Stomach (tissue), 4 donors: Measurements from ENCODE around the gene CCDC148.

Source experiments
- CTCF ChIP-seq, 7 experiments: fragments of 450-650 bp in 4 of 7; fragments of 200-600 bp in 3 of 7; sonication (generic) in 3 of 7; IDR thresholded peaks; one replicate each; pipeline ENCODE4 v1.5.1; 2016 to 2019; ENCODE audit warnings: antibody characterized with exemption in 7 of 7, control low read depth in 2 of 7, mild to moderate bottlenecking in 1 of 7
- POLR2A ChIP-seq, 4 donors: fragments of 450-650 bp; IDR thresholded peaks; one replicate each; pipeline ENCODE4 v1.6.1; 2016; ENCODE audit warnings: antibody characterized with exemption in 4 of 4, control low read depth in 2 of 4, mild to moderate bottlenecking in 1 of 4, moderate library complexity in 1 of 4
- POLR2AphosphoS5 ChIP-seq, 3 donors: sonication (generic); formaldehyde crosslinking; IDR thresholded peaks; one replicate each; pipeline ENCODE4 v1.6.1; 2016; ENCODE audit warnings: antibody characterized with exemption in 3 of 3

GRCh38 chr2:158134655-158135054 is 321.9 kb downstream of the CCDC148 start:
- TF ChIP-seq CTCF (IDR thresholded peaks at IDR 0.05), result no peak
- TF ChIP-seq POLR2A (IDR thresholded peaks at IDR 0.05), result no peak
- no peak for TF ChIP-seq POLR2AphosphoS5 (IDR thresholded peaks at IDR 0.05)
